WTC11 (cell line): ENCODE measurements around the gene PLPP7. TPM values are rescaled to one million over a fixed set of nuclear protein-coding genes. Genes with fewer than 3 reads are reported as not detected.
A peak's percentile ranks its signal among the peaks of the same experiment; 100 is the strongest.

Experiments used
- ATAC-seq: fragments of 200-7000 bp; cut with Tn5 transposase; 2 replicates; pipeline ENCODE4 v1.10.0; 2021; ENCODE audit warnings: mild to moderate bottlenecking, moderate library complexity
- CTCF ChIA-PET: fragments of 300-600 bp; sonication (Branson Sonifier 250); formaldehyde crosslinking; loops from one replicate; lab custom pipeline; 2021; ENCODE audit warnings: antibody characterized with exemption; lab: Charles Lee
- POLR2A ChIA-PET: fragments of 350-600 bp; sonication (Branson Sonifier 250); formaldehyde crosslinking; loops from one replicate; lab custom pipeline; 2021; ENCODE audit warnings: antibody characterized with exemption; lab: Charles Lee
- DNase-seq: peaks from one replicate; pipeline ENCODE4 v3.0.0; 2021; ENCODE audit warnings: low spot score
- H3K27ac Mint-ChIP-seq: 2 replicates; pipeline ENCODE4 v1.8.0; 2021; ENCODE audit warnings: mixed read lengths
- H3K27me3 Mint-ChIP-seq: 2 replicates; pipeline ENCODE4 v1.8.0; 2021; ENCODE audit warnings: low read depth, mild to moderate bottlenecking, moderate library complexity, mixed read lengths
- H3K36me3 Mint-ChIP-seq: 2 replicates; pipeline ENCODE4 v1.8.0; 2021; ENCODE audit warnings: mixed read lengths
- H3K4me1 Mint-ChIP-seq: 2 replicates; pipeline ENCODE4 v1.8.0; 2022; ENCODE audit warnings: mixed read lengths
- H3K4me3 Mint-ChIP-seq: 2 replicates; pipeline ENCODE4 v1.8.0; 2021; ENCODE audit warnings: mild to moderate bottlenecking, moderate library complexity, mixed read lengths
- H3K9me3 Mint-ChIP-seq: 2 replicates; pipeline ENCODE4 v1.8.0; 2021; ENCODE audit warnings: mixed read lengths
- AR ChIP-seq: fragments of 250-450 bp; sonication (Bioruptor Pico); IDR thresholded peaks from 2 replicates; pipeline ENCODE4 v1.9.0; 2021; ENCODE audit warnings: mild to moderate bottlenecking
- ATF1 ChIP-seq: sonication (generic); formaldehyde crosslinking; IDR thresholded peaks from 2 replicates; pipeline ENCODE4 v1.8.1; 2023; ENCODE audit warnings: mild to moderate bottlenecking, moderate library complexity, missing genetic modification reagents
- ATF3 ChIP-seq: sonication (generic); formaldehyde crosslinking; conservative IDR thresholded peaks from 2 replicates; pipeline ENCODE4 v1.8.1; 2022; ENCODE audit warnings: mild to moderate bottlenecking, missing genetic modification reagents
- CREB1 ChIP-seq: sonication (generic); formaldehyde crosslinking; IDR thresholded peaks from 2 replicates; pipeline ENCODE4 v1.8.0; 2023; ENCODE audit warnings: mild to moderate bottlenecking, missing genetic modification reagents
- CREM ChIP-seq: sonication (generic); formaldehyde crosslinking; IDR thresholded peaks from 2 replicates; pipeline ENCODE4 v1.8.1; 2022; ENCODE audit warnings: mild to moderate bottlenecking, missing genetic modification reagents, moderate library complexity
- CTCF ChIP-seq: fragments of 200-600 bp; IDR thresholded peaks from 2 replicates; pipeline ENCODE4 v1.8.0; 2022; ENCODE audit warnings: antibody characterized with exemption
- E2F5 ChIP-seq: sonication (generic); formaldehyde crosslinking; IDR thresholded peaks from 2 replicates; pipeline ENCODE4 v1.8.1; 2022; ENCODE audit warnings: mild to moderate bottlenecking, moderate library complexity, missing genetic modification reagents
- ELF4 ChIP-seq: sonication (generic); formaldehyde crosslinking; IDR thresholded peaks from 2 replicates; pipeline ENCODE4 v1.8.1; 2022; ENCODE audit warnings: low read depth, mild to moderate bottlenecking, moderate library complexity, missing genetic modification reagents
- ESRRA ChIP-seq: sonication (generic); formaldehyde crosslinking; IDR thresholded peaks from 2 replicates; pipeline ENCODE4 v1.8.1; 2022; ENCODE audit warnings: mild to moderate bottlenecking, missing genetic modification reagents, borderline replicate concordance
- HMGXB4 ChIP-seq: sonication (generic); formaldehyde crosslinking; IDR thresholded peaks from 2 replicates; pipeline ENCODE4 v1.8.1; 2023; ENCODE audit warnings: mild to moderate bottlenecking, moderate library complexity, missing genetic modification reagents
- JAZF1 ChIP-seq: fragments of 250-450 bp; sonication (Bioruptor Pico); IDR thresholded peaks from 2 replicates; pipeline ENCODE4 v1.9.0; 2021; ENCODE audit warnings: moderate library complexity, mild to moderate bottlenecking, inconsistent platforms
- MXD4 ChIP-seq: fragments of 250-450 bp; sonication (Bioruptor Pico); IDR thresholded peaks from 2 replicates; pipeline ENCODE4 v1.8.0; 2021; ENCODE audit warnings: mild to moderate bottlenecking, moderate library complexity, borderline replicate concordance
- NFATC4 ChIP-seq: fragments of 250-450 bp; sonication (Bioruptor Pico); IDR thresholded peaks from 2 replicates; pipeline ENCODE4 v1.9.0; 2021; ENCODE audit warnings: mild to moderate bottlenecking
- OVOL2 ChIP-seq: fragments of 250-450 bp; sonication (Bioruptor Pico); IDR thresholded peaks from 2 replicates; pipeline ENCODE4 v1.9.0; 2021; ENCODE audit warnings: mild to moderate bottlenecking, borderline replicate concordance
- PRRX2 ChIP-seq: fragments of 250-450 bp; sonication (Bioruptor Pico); IDR thresholded peaks from 2 replicates; pipeline ENCODE4 v1.8.0; 2021; ENCODE audit warnings: mild to moderate bottlenecking
- TP53 ChIP-seq: sonication (generic); formaldehyde crosslinking; IDR thresholded peaks from 2 replicates; pipeline ENCODE4 v1.8.1; 2023; ENCODE audit warnings: mild to moderate bottlenecking, missing genetic modification reagents
- USF1 ChIP-seq: sonication (generic); formaldehyde crosslinking; IDR thresholded peaks from 2 replicates; pipeline ENCODE4 v1.8.0; 2022; ENCODE audit warnings: mild to moderate bottlenecking, missing genetic modification reagents
- ZMAT4 ChIP-seq: fragments of 250-450 bp; sonication (Bioruptor Pico); IDR thresholded peaks from 2 replicates; pipeline ENCODE4 v1.9.0; 2021; ENCODE audit warnings: mild to moderate bottlenecking
- ZNF121 ChIP-seq: sonication (generic); formaldehyde crosslinking; IDR thresholded peaks from 2 replicates; pipeline ENCODE4 v1.8.0; 2023; ENCODE audit warnings: missing genetic modification reagents
- ZNF138 ChIP-seq: sonication (generic); formaldehyde crosslinking; conservative IDR thresholded peaks from 2 replicates; pipeline ENCODE4 v1.8.1; 2022; ENCODE audit warnings: mild to moderate bottlenecking, moderate library complexity, missing genetic modification reagents
- ZNF232 ChIP-seq: sonication (generic); formaldehyde crosslinking; IDR thresholded peaks from 2 replicates; pipeline ENCODE4 v1.8.0; 2022; ENCODE audit warnings: mild to moderate bottlenecking, missing genetic modification reagents
- ZNF317 ChIP-seq: sonication (generic); formaldehyde crosslinking; IDR thresholded peaks from 2 replicates; pipeline ENCODE4 v1.8.1; 2023; ENCODE audit warnings: low read depth, mild to moderate bottlenecking, moderate library complexity, missing genetic modification reagents, borderline replicate concordance
- ZNF512 ChIP-seq: sonication (generic); formaldehyde crosslinking; IDR thresholded peaks from 2 replicates; pipeline ENCODE4 v1.8.1; 2022; ENCODE audit warnings: missing genetic modification reagents, borderline replicate concordance
- ZNF671 ChIP-seq: fragments of 250-450 bp; sonication (Bioruptor Pico); IDR thresholded peaks from 2 replicates; pipeline ENCODE4 v1.8.0; 2021; ENCODE audit warnings: mild to moderate bottlenecking
- total RNA-seq: library from RNA; stranded (reverse); gene quantifications from 3 replicates; pipeline ENCODE4 v1.2.3, GENCODE V29; 2021

Gene PLPP7
- total RNA-seq, 1 experiment from 2014 or later = 4.2 TPM

- no peak for TF ChIP-seq ZMAT4 (CRISPR knock-in tag)
Measured at GRCh38 chr9:131252120-131252519, 37.4 kb upstream of the PLPP7 start (continued).

GRCh38 chr9:131253891-131254491 lies 35.5 kb upstream of the PLPP7 start:
- ATAC-seq = peak; percentile 12; the same call in 1 of the 2 replicates
- H3K27ac Mint-ChIP-seq = peak overlapping the region; percentile 57
- peaks cover 6% of the 10 kb centered on the region for H3K4me1 Mint-ChIP-seq
- POLR2A ChIA-PET = interaction anchor here (0.6 kb wide), 1 partner anchor 16 kb away, joined by 3 read pairs; no protein-coding TSS in a partner anchor
- no peak for DNase-seq
- CTCF ChIA-PET = interaction anchor here (0.6 to 1.1 kb wide), 2 partner anchors 47 to 82 kb away, joined by 3 to 8 read pairs; no protein-coding TSS in a partner anchor
- no peaks in the 10 kb centered on the region for H3K9me3 Mint-ChIP-seq
- H3K4me3 Mint-ChIP-seq = no peak overlapping the region
- no peaks in the 10 kb centered on the region for H3K27me3 Mint-ChIP-seq
- no peak for TF ChIP-seq ZNF512 (CRISPR knock-in tag)
- no peak for TF ChIP-seq ZNF317 (CRISPR knock-in tag)
- no peak for TF ChIP-seq ZNF671 (CRISPR knock-in tag)
- TF ChIP-seq JAZF1 (CRISPR knock-in tag) = no peak
- TF ChIP-seq TP53 (CRISPR knock-in tag) = no peak
- no peak for TF ChIP-seq ZNF121 (CRISPR knock-in tag)
- TF ChIP-seq ZNF138 (CRISPR knock-in tag) = no peak
- no peak for TF ChIP-seq E2F5 (CRISPR knock-in tag)
- no peak for TF ChIP-seq ATF1 (CRISPR knock-in tag)
- TF ChIP-seq MXD4 = no peak
- no peak for TF ChIP-seq PRRX2 (CRISPR knock-in tag)
- TF ChIP-seq NFATC4 (CRISPR knock-in tag) = no peak
- no peaks in the 10 kb centered on the region for H3K36me3 Mint-ChIP-seq

GRCh38 chr9:131254626-131255025 lies 34.9 kb upstream of the PLPP7 start:
- Mint-ChIP-seq H3K4me3 (no peak overlapping the region), H3K9me3 (no peaks in the 10 kb centered on the region), H3K4me1 (peaks cover 6% of the 10 kb centered on the region), H3K36me3 (no peaks in the 10 kb centered on the region), H3K27ac (peak overlapping the region; percentile 57; the same call in 1 of the 2 replicates), H3K27me3 (no peaks in the 10 kb centered on the region)
- ChIA-PET CTCF (interaction anchor here (0.6 to 1.1 kb wide), 2 partner anchors 46 to 82 kb away, joined by 3 to 8 read pairs; no protein-coding TSS in a partner anchor), POLR2A (interaction anchor here (0.6 kb wide), 1 partner anchor 17 kb away, joined by 3 read pairs; no protein-coding TSS in a partner anchor)
- ATAC-seq (no peak), DNase-seq (no peak)
- TF ChIP-seq OVOL2 (CRISPR knock-in tag) (no peak), USF1 (CRISPR knock-in tag) (no peak), ZNF232 (no peak), CREM (CRISPR knock-in tag) (no peak), ESRRA (CRISPR knock-in tag) (no peak), HMGXB4 (CRISPR knock-in tag) (no peak), ELF4 (CRISPR knock-in tag) (no peak), ATF3 (CRISPR knock-in tag) (no peak), CREB1 (CRISPR knock-in tag) (no peak), CTCF (no peak), AR (no peak), ZNF671 (CRISPR knock-in tag) (no peak)
